GM19438 (cell line): ENCODE data around the gene BTAF1.
"Not testable (repeated sequence)": the region's sequence is repeated elsewhere in the genome, so short reads cannot be mapped to it uniquely, and the experiment has no call there.

Source experiments
- ATAC-seq: cut with Tn5 transposase; IDR thresholded peaks from one replicate; pipeline ENCODE4 v1.9.1; 2021; ENCODE audit warnings: low read depth; ENCODE audit not compliant: unreplicated experiment

The BTAF1 gene

DNA sequence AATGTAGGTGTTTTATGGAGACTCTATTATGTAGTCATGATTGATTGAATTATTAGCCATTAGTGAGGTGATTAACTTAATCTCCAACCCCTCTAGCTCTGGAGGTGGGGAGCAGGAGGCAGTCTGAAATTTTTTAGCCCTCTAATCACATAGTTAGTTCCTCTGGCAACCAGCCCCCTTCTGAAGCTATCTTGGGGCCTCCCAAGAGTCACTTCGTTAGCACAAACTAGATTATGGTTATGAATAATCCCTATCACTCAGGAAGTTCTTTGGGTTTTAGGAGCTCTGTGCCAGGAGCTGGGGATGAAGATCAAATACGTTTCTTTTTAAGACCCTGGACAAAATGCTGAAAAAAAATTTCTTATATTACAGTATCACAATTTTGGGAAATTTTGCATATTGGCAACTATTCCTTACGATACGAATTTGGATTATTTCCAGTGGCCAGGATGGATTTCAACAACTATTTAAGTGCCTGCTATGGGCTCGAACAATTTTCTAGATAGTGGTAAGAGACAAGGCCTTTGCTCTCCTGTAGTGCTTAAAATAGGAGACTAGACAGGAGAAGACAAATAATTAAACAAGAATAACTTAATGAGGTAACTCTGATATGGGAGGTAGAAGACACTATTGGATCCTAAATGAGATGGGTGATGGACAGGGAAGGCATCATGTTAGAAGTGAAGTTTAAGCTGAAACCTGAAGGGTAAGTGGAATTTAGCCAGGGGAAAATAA lies 52.9 kb downstream of the BTAF1 start:
- ATAC-seq: no peak

DNA sequence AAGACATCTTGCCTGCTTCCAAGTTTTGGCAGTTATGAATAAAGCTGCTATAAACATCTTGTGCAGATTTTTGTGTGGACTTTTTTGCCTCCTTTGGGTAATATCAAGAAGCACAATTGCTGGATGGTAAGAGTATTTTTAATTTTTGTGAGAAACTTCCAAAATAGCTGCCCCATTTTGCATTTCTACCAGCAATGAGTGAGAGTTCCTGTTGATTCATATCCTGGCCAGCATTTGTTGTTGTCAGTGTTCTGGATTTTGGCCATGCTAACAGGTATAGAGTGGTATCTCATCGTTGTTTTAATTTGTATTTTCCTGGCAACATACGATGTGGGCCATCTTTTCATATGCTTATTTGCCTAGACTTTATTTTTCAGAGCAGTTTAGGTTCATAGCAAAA lies 53.9 kb downstream of the BTAF1 start:
- no peak for ATAC-seq

DNA sequence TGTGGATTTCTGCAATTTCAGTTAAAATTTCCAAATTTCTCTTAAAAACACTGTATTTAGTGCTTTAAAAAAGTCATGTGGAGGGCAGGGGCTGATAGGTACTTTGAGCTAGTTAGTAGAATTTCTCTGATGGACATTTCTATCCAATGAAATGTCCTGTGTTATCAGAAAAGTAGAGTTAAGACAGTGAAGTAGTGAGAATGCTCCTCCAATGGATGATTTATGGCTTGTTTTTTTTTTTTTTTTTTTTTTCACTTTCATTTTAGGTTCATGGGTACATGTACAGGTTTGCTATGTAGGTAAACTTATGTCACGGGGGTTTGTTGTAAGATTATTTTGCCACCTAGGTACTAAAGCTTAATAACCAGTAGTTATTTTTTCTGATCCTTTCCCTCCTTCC lies 55.0 kb downstream of the BTAF1 start:
- no peak for ATAC-seq

DNA sequence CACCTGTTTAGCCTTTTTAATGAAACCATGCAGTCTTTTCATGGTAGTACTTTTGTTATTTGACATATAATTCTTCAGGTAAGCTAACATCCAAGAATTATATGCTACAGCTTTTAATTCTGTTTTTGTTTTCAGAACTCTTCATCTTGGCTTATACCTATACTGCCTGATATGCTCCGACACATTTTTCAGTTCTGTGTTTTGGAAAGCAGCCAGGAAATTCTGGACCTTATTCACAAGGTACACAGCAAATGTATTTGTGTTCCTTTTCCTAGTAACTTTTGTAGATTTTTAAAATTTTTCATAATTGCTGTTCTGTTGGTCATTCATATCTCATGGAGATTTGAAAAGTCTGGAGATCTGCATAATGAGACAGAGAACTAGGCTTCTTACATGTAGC lies 56.7 kb downstream of the BTAF1 start:
- no peak for ATAC-seq

DNA sequence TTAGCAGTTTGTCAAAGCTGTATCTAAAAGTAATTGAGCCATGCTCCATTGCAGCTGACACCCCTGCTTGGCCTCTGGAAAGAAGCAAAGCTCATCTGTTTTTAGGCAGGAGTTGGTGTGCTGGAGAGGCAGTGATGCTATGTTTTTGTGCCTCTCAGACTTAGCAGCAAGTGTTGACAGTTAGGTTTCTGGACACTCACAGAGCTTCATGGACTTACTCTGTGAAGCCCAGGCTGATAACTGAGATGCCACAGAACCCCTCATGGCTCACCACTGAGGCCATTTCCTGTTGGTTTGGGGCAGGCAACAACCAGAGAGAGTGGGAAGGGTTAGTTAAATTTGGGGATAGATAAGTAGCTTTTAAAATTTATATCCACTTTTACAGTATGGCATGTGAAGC lies 59.8 kb downstream of the BTAF1 start:
- no peak for ATAC-seq

DNA sequence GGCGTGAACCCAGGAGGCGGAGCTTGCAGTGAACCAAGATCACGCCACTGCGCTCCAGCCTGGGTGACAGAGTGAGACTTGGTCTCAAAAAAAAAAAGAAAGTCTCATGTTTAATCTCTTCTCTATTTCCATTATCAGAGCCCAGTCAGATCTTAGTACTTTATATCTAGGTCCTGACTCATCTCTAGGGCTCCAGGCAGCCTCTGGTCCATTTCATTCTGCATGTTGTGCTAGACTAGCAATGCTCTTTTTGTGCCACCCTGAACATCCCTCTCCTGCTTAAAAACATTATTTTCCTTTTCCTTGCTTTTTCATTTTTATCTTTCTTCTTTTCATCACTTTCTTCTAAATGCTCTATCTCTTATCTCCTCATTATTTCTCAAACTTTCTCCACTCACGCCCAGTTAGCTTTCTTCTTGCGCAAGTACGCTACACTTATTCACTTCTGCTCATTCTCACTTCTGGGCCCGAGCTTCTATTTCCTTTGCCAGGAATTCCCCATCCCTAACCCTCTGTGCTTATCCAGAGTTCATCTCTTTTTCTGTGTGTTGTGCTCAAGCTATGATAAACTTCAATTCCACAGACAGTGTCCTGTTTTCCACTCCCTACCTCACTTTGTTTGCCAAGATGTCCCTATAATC lies 63.9 kb downstream of the BTAF1 start:
- ATAC-seq: no peak

DNA sequence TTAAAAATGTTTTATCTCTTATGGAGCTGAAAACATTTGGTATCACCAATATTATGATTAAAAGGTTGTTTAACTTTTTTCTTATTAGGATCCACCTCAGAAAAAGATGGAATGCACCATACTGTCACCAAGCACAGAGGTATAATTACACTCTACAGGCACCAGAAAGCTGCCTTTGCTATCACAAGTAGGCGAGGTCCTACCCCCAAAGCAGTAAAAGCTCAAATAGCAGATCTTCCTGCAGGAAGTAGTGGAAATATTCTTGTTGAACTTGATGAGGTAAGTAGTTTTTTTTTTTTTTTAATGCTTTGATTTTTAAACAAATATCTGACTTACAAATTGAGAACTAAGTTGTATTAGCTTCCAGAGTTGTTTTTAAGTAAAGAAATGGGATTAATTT lies 68.5 kb downstream of the BTAF1 start:
- no peak for ATAC-seq

DNA sequence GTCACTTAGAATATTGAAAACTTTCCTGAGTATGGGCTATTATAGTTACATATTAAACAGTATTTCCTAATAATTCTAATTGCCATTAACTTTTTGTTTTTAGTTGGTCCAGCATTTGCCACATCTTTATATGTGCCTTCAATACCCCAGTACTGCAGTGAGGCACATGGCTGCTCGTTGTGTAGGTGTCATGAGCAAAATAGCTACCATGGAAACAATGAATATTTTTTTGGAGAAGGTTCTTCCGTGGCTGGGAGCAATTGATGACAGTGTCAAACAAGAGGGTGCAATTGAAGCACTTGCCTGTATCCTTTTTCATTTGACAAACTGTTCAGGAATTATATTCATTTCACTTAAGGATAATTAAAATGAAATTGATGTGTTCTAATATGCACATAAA lies 72.7 kb downstream of the BTAF1 start:
- no peak for ATAC-seq

DNA sequence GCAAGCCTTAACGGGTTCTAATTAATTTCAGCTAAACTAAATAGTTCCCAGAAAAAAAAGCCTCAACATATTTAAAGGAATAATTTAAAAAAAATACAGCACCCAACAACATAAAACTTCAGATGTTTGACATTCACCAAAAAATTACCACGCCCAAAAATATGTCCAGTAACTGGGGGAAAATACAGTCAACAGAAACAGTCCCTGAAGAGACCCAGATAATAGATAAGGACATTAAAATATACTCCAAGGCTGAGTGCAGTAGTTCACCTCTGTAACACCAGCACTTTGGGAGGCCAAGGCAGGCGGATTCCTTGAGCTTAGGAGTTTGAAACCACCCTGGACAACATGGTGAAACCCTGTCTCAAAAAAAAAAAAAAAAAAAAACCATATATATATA lies 78.0 kb downstream of the BTAF1 start:
- ATAC-seq: no peak

DNA sequence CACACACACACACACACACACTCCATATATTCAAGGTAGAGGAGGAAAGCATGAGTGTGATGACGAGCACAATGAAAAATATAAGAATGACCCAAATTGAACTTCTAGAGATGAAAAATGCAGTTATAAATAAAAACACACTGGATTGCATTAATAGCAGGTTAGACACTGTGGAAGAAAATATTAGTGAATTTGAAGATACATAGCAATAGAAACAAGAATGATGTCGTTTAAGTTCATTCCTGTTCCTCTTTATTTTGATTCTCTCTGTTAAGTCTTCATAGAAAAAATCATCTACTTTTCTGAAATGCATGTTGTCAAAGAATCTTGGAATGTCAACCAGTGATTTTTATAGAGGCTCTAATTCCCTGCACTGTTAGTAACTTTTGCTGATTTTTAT lies 78.4 kb downstream of the BTAF1 start:
- no peak for ATAC-seq

DNA sequence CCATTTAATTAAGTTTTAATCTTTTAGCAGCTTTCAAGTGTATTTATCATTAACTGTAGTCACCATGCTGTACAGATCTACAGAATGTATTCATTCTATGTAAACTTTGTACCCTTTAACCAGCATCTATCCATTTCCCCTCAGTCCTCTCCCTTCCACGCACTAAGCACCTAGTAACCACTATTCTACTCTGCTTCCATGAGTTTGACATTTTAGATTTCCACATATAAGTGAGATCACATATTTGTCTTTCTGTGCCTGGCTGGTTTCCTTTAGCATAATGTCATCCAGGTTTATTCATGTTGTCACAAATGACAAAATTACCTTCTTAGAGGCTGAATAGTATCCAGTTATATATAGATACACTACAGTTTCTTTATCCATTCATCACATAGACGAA lies 79.7 kb downstream of the BTAF1 start:
- no peak for ATAC-seq

DNA sequence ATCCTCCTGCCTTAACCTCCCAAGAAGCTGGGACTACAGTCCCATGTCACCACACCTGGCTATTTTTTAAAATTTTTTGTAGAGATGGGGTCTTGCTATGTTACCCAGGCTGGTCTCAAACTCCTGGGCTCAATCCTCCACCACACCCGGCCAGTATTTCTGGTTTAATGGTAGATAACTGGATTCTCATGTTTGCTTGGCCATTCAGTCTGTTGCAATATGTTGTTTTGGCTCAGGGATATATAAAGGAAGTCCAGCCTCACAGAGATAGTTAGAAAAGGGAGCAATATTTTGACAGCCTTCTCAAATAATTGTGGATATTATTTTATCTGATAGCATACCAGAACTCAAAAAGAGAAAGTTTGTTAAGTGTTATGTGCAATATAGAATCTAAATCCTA lies 82.4 kb downstream of the BTAF1 start:
- ATAC-seq: no peak

DNA sequence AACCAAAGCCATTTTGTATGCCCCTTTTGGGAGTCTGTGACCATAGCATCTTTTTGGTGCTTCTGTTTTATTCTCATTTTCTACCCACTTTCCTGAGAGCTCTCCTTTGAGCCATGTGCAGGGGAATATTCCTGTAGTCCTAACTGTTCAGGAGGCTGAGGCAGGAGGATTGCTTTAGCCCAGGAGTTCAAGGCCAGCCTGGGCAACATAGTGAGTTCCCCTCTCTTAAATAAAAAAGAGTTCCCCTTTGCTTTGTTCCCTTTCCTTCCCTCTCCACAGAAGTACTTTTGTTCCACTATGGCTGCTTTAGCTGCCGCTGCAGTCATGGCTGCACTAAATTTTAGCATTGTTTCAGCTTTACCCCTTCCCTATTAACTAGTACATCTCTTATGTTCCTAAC lies 85.9 kb downstream of the BTAF1 start:
- ATAC-seq: no peak

DNA sequence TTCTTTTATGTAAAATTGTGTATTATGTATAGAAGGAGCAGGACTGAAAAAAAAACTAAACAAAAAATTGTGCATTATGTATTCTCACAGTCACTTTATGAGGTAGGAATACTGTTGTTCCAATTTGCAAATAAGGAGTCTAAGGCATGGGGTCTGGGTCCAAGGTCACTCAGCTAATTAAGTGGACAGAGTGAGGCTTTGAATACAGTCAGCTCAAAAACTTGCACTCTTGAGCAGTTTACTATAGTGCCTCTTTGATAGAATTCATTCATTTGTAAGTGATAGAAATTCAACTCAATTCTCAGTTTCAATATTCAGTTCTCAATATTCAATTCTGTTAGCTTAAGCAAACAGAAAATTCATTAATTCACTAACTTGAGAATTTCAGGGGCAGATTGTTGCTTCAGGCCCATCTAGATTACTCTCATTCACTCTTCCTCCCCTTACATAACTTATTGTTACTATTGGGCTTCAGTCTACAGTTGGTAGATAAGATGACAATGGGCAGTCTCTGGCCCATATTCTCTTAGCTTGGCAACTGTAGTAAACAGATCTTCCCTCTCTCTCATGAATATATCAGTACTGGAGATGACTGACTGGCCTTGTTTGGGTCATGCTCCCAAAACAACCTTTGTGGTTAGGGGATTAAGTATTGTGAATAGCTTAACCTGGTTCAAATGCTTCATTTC lies 86.6 kb downstream of the BTAF1 start:
- ATAC-seq: no peak

DNA sequence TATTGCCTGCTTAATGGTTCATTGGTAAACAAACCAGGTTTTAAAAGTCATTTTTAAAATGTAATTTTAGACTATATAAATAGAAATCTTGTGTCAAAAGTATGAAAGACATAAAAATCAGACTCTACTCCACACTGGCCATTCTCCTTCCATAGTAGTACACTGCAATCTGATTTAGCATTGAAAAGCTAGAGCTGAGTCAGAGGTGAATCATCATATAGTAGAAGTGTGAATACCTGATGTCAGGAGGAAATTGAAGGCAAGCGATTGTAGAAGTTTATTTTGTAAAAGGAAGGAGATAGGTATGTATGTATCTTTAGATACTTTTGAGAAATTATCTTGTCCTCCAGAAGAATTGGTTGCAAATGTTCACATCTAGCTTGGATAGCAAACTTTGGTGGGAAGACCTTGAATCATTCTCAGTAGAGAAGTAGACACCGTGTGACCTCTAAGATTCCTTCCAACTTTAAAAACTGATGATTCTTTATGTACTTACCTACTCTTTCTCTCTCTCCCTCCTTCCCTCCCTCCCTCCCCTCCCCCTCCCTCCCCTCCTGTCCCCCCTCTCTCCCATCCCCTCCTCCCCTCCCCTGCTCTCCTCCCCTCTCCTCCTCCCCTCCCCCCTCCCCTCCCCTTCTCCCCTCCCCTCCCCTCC lies 88.1 kb downstream of the BTAF1 start:
- no peak for ATAC-seq

DNA sequence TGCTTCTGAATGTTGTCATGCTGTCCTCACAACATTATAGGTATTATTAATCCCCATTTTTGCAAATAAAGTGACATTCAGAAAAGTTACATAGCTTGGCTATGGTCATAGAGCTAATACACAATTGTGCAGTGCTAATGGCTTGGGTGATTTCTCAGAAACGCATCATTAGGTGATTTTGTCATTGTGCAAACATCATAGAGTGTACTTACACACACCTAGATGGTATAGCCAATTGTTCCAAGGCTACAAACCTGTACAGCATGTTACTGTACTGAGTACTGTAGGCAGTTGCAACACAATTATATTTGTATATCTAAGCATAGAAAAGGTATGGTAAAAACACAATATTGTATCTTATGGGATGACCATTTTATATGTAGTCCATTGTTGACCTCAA lies 91.0 kb downstream of the BTAF1 start:
- ATAC-seq: no peak

DNA sequence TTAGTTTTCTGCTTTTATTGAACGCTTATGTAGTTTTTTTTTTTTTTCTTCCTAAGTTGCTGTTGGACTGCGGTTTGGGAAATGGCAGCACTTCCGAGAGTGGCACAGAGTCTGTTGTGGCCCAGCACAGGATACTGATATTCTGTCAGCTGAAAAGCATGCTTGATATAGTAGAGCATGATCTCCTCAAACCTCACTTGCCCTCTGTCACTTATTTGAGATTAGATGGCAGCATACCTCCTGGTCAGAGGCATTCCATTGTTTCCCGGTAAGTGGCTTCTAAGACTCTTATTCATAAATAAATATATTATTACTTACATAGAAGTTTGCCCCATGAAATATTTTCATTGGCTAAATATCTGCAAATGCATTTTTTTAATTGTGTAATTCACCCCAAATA lies 101.1 kb downstream of the BTAF1 start:
- no peak for ATAC-seq

DNA sequence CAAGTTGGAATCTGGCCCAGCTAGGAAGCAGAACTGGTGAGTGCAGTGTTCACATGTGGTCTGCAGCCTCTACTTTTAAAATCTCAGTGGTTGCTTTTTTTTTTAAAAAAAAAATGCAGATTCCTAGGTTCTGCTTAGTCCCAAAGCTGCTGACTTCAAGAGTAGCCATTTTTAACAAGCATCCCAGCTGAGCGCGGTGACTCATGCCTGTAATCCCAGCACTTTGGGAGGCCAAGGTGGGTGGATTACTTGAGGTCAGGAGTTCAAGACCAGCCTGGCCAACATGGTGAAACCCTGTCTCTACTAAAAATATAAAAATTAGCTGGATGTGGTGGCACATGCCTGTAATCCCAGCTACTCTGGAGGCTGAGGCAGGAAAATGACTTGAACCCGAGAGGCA lies 101.8 kb downstream of the BTAF1 start:
- not testable (repeated sequence) for ATAC-seq

DNA sequence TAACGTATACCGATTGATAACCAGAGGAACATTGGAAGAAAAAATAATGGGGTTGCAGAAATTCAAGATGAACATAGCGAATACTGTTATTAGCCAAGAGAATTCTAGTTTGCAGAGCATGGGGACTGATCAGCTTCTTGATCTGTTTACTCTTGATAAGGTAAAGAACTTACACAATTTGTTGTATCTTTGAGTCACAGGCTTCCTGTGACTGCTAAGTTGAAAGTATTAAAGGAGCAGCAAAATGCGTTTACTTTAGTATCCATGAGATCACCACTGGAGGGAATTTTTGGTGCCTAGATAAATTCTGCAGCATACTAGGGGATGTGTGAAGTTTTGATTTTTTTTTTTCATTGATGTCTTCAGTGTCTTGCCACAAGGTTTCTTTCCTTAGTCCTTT lies 103.6 kb downstream of the BTAF1 start:
- ATAC-seq: no peak

DNA sequence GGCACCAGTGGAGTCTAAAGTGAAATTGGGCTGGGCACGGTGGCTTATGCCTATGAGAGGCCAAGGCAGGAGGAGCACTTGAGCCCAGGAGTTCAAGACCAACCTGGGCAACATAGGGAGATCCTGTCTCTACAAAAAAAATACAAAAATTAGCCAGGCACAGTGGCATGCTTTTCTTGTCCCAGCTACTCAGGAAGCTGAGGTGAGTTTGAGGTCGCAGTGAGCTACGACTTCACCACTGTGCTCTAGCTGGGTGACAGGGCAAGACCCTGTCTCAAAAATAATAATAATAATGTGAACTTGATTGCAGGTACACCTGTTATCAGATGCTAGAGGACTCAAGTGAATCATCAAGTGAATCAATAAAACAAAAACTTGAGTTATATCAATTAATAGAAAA lies 108.0 kb downstream of the BTAF1 start:
- ATAC-seq: no peak

DNA sequence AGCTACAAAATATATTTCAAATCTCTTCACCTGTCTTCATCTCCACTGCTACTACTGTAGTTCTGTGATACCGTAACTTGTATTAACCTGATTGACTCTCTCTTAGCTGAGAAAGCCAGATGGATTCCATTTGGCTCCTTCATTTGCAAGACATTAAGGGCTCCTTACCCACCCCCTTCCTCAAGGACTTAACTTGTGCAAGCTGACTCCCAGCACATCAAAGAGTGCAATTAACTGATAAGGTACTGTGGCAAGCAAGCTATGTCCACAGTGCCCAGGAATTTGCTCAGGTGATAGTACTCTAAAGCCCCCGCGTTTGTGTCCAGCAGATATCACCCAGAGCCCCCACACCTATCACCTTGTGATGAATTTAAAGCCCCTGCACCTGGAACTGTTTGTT lies 109.5 kb downstream of the BTAF1 start:
- ATAC-seq: not testable (repeated sequence)

DNA sequence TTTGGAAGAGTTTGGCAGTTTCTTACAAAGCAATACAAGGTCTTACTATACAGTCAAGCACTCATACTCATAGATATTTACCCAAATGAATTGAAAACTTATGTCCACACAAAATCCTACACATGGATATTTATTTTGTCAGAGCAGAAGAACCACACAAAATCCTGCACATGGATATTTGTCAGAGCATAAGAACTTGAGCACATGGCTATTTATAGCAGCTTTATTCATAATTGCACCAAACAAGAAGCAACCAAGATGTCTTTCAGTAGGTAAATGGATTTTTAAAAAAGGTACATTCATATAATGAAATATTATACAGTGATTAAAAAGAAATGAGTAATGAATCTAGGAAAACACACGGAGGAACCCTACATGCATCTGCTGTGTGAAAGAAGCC lies 115.4 kb downstream of the BTAF1 start:
- no peak for ATAC-seq
